GM18511 (cell line): ENCODE measurements around the gene ARHGEF18.
"Not testable (repeated sequence)": the region's sequence is repeated elsewhere in the genome, so short reads cannot be mapped to it uniquely, and the experiment has no call there.

Experiments
- ATAC-seq: cut with Tn5 transposase; IDR thresholded peaks from one replicate; pipeline ENCODE4 v1.9.1; 2021; ENCODE audit warnings: mild to moderate bottlenecking, moderate library complexity; ENCODE audit not compliant: unreplicated experiment

The ARHGEF18 gene

DNA sequence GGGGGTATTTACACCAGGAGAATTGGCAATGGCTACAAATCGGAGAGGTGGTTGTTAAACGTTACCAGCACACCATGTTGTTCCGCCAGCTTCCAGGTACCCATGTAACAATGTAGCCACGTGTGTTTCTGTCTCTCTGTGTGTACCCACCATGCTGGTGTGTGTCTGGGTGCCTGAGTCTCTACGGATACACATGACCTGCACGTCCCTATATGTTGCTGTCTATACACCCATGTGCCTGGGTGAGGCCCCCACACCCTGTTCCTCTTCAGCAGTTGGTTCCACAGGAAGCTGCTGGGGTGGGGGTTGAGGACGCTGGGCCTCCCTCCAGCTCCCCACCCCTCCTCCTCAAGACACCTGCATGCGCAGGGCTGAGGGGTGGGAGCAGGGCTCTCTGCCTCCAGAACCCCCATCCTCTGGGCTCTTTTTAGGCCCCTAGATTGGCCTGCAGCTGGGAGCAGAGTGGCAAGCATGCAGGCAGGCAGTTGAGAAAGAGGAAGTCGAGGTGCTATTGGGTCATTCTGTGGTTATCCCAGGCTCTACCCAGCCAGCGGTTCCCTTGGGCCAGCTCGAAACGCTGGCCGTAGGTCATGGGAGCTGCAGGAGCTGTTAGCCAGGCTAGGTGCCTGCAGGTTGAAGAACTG, at the start of gene ARHGEF18:
Gene ARHGEF18 (plus strand): TSS at position 351 of the 644 bp plus-strand sequence. CDS start 13,954 bp downstream, outside the sequence.
- no peak for ATAC-seq

DNA sequence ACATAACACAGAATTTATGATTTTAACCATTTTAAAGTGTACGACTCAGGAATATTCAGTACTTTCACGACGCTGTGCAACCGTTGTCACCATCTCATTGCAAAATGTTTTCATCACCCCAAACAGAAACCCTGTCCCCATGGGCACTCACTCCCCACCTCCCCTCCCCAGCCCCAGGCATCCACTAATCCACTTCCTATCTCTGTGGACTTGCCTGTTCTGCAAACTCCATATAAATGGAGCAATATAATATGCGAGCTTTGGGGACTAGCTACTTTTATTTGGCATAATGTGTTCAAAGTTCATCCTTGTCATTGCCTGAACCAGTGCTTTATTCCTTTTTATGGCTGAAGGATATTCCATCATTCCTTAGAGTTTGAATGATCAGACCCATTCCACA, 47.2 kb upstream of the ARHGEF18 start:
- no peak for ATAC-seq

DNA sequence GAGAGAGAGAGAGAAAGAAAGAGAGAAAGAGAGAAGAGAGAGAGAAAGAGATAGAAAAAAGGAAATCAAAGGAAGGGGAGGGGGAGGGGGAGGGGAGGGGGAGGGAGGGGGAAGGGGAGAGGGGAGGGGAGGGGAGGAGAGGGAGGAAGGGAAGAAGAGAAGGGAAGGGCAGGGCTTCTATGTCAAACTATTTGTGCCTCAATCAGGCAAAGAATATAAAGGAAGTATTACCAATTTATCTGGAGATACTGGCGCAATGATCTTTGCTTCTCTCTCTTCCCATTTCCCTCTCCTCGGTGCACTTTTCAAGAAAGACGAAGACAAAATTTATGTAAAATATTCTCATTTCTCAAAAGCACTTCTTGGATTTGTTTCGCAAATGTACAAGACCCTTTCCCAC, 45.3 kb upstream of the ARHGEF18 start:
- no peak for ATAC-seq

DNA sequence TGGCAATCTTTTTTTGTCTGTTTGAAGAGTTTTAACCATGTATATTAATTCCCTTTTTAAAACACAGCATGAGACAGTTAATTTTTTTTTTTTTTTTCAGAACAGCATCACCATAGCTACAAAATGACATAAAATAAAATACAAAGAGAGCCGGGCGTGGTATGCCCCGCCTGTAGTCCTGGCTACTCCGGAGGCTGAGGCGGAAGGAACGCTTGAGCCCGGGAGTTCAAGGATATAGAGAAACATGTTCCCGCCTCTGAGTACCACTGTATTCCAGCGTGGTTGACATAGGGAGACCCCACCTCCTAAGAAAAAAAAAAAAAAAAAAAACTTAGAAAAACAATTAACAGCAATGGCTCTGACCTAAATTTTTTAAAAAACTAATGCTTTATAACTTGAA, 44.5 kb upstream of the ARHGEF18 start:
- ATAC-seq, result no peak

GRCh38 chr19:7307590-7308218, 41.0 kb upstream of the ARHGEF18 start:
- ATAC-seq, result no peak

GRCh38 chr19:7308327-7308726, 40.4 kb upstream of the ARHGEF18 start:
- ATAC-seq, result not testable (repeated sequence)

DNA sequence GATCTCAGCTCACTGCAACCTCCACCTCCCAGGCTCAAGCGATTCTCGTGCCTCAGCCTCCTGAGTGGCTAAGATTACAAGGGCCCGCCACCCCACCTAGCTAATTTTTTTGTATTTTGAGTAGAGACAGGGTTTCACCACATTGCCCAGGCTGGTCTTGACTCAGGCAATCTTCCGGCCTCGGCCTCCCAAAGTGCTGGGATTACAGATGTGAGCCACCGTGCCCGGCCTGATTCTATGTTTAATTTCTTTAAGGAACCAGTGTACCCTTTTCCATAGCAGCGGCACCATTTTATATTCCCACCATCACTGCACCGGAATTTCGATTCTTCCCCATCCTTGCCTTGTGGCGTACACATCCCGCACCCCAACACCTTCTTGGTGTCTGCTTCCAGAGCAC, 36.8 kb upstream of the ARHGEF18 start:
- ATAC-seq, result no peak

DNA sequence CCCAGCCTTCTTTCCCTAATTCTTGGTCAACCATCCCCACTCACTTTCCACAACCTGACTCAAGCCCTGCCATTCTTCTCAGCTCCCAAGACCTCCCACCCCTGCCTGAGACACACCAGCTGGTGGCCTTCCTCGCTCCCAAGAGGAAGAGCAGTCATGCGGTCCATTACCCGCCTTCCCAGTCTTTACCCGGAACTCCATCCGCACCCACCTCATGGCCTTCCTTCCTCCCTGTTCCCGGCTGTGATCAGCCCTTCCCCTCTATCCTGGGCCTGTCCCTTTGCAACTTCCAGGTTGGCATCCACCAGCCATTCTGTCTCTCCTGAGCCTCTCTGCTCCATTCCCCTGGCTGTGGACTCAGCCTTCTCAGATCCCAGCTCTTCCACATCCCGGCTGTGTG, 35.9 kb upstream of the ARHGEF18 start:
- ATAC-seq, result no peak

GRCh38 chr19:7318176-7318575, 30.6 kb upstream of the ARHGEF18 start:
- no peak for ATAC-seq

- no peak for ATAC-seq
Observed at GRCh38 chr19:7326105-7326877, 22.4 kb upstream of the ARHGEF18 start.

DNA sequence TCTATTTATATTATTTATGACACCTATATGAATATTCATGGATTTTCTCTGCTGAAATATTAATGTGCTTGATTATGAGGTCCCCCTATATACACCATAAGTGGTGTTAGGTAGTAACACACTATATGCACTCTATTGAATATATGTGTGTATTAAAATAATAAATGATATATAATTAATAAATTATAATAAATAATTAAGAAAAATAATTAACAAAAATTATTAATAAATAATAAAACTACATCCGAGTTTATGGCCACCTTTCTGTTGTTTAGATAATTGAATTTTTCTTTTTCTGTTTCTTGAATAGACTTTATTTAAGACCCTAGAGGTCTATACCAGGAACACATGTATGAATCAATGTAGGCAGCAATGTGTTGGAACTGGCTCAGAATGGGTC, 20.9 kb upstream of the ARHGEF18 start:
- no peak for ATAC-seq

- ATAC-seq, result no peak
Observed at GRCh38 chr19:7328647-7329046, 20.1 kb upstream of the ARHGEF18 start.

- ATAC-seq, result no peak
Observed at GRCh38 chr19:7331446-7331845, 17.3 kb upstream of the ARHGEF18 start.

DNA sequence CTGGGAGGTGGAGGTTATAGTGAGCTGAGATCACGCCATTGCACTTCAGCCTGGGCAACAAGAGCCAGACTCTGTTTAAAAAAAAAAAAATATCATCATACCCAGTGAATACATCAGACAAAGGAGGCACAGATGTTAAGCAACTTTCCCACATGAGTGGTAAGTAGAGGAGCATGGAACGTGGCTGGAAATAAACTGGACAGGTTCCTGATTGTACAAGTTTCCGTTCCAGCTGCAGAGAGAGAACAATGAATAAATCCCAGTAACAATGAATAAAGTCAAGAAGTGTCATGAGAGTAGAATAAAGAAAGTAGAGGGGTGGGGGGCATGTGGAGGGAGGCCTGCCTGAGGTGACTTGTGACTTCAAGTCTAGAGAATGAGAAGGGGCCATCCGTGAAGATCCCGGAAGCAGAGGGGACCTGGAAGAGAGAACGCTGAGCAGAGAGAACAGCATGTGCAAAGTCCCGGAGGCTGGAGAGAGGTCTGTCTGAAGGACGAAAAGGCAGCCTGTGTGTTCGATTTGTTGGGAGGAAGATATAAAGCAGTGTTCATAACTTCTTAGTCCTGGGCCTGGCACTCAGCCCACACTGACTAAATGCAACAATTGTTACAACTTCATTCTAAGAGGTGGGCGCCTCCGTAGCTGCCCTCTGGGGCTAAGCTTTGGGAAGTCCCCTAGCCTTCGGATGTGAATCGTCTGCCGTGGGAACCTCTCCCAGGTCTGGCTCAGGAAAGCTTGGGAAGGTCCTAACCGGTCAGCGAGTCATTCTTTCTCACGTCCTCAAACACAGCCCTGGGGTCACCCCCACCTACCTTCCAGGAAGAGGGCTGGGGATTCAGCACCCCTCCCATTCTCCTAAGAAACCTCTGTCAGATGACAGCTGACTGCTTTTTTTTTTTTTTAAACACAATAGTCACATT, 15.3 kb upstream of the ARHGEF18 start:
- no peak for ATAC-seq

GRCh38 chr19:7336321-7336973, 12.3 kb upstream of the ARHGEF18 start:
- ATAC-seq, result no peak

- peak; percentile 76 for ATAC-seq
Observed at GRCh38 chr19:7337380-7338194, 11.2 kb upstream of the ARHGEF18 start.

DNA sequence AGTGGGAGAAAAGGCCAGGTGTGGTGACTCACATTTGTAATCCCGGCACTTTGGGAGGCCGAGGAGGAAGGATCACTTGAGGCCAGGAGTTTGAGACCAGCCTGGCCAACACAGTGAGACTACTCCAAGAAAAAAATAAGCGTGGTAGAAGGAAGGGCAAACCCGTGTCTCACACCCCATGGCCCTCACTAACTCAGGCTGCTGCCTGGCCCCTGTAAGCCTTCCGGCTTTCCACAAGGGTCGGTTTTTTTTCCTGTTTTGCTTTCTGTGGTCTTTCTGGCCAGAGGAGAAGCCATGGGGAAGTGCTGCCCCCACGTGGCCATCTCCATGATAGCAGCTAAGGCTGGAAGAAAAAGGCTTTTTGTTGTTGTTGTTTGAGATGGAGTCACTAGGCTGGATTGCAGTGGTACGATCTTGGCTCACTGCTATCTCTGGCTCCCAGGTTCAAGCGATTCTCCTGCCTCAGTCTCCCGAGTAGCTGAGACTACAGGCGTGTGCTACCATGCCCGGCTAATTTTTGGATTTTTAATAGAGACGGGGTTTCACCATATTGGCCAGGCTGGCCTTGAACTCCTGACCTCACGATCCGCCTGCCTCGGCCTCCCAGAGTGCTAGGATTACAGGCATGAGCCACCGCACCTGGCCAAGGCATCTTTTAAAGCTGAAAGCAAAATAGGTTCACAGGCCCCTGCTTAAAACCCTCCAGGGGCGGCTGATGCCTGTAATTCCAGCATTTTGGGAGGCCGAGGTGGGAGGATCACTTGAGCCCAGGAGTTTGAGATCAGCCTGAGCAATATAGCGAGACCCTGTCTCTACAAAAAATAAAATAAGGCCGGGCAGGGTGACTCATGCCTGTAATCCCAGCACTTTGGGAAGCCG, 7.5 kb upstream of the ARHGEF18 start:
- no peak for ATAC-seq

DNA sequence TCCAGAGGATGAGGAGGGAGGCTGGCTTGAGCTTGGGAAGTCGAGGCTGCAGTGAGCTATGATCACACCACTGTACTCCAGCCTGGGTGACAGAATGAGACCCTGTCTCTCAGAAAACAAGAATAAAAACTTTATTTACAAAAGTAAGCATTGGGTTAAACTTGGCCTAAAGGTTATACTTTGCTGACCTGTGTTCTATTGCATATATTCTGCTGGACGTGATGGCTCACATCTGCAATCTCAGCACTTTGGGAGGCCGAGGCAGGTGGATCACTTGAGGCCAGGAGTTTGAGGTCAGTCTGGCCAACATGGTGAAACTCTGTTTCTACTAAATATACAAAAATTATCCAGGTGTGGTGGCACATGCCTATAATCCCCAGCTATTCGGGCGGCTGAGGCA, 6.6 kb upstream of the ARHGEF18 start:
- no peak for ATAC-seq
